K562 (cell line): ENCODE results near the gene BCL10. TPM values are rescaled to one million over a fixed set of nuclear protein-coding genes. Genes with fewer than 3 reads are reported as not detected.

Experiments
- ATF1 ChIP-seq, 2 experiments: fragments of 450-650 bp in 1 of 2; IDR thresholded peaks; 2 replicates each; pipeline ENCODE4 v1.6.1; 2016; ENCODE audit warnings: missing compliant biosample characterization in 1 of 2, missing genetic modification characterization in 1 of 2
- CBX5 ChIP-seq: IDR thresholded peaks from 2 replicates; pipeline ENCODE4 v1.6.1; 2014; ENCODE audit warnings: low read depth, borderline replicate concordance
- E2F5 ChIP-seq: sonication (generic); formaldehyde crosslinking; IDR thresholded peaks from 2 replicates; pipeline ENCODE4 v1.8.0; 2022; ENCODE audit warnings: mild to moderate bottlenecking, missing genetic modification reagents
- FOXK2 ChIP-seq, 2 experiments: fragments of 450-650 bp; IDR thresholded peaks in 1 of 2; conservative IDR thresholded peaks in 1 of 2; 2 replicates each; pipeline ENCODE4 v1.6.1; 2016; ENCODE audit warnings: low read depth in 2 of 2, mild to moderate bottlenecking in 1 of 2
- KAT8 ChIP-seq: fragments of 450-650 bp; IDR thresholded peaks from 2 replicates; pipeline ENCODE4 v1.6.1; 2016; ENCODE audit warnings: low read depth, mild to moderate bottlenecking
- KLF1 ChIP-seq: fragments of 450-650 bp; IDR thresholded peaks from 2 replicates; pipeline ENCODE4 v1.6.1; 2016; ENCODE audit warnings: missing genetic modification characterization, missing compliant biosample characterization
- MAX ChIP-seq: sonication (generic); formaldehyde crosslinking; IDR thresholded peaks from 2 replicates; pipeline ENCODE4 v1.9.0; 2022; ENCODE audit warnings: mild to moderate bottlenecking, missing genetic modification reagents
- MBD2 ChIP-seq: sonication (generic); IDR thresholded peaks from 2 replicates; pipeline ENCODE4 v1.6.1; 2016; ENCODE audit warnings: low read depth, borderline replicate concordance
- MCM2 ChIP-seq: fragments of 450-650 bp; IDR thresholded peaks from 2 replicates; pipeline ENCODE4 v1.6.1; 2017; ENCODE audit warnings: low read depth, mild to moderate bottlenecking
- NCOA4 ChIP-seq: fragments of 450-650 bp; IDR thresholded peaks from 2 replicates; pipeline ENCODE4 v1.6.1; 2018; ENCODE audit warnings: mild to moderate bottlenecking; ENCODE audit not compliant: partially characterized antibody
- NELFE ChIP-seq: IDR thresholded peaks from 2 replicates; pipeline ENCODE4 v1.6.1; 2011; ENCODE audit warnings: mild to moderate bottlenecking; ENCODE audit not compliant: insufficient read depth, insufficient read length
- NR2C1 ChIP-seq, 2 experiments: fragments of 450-650 bp; IDR thresholded peaks; 2 replicates each; pipeline ENCODE4 v1.6.1; 2017; ENCODE audit warnings: mild to moderate bottlenecking in 2 of 2, antibody characterized with exemption in 1 of 2, inconsistent platforms in 1 of 2, missing compliant biosample characterization in 1 of 2, missing genetic modification characterization in 1 of 2
- PHTF2 ChIP-seq: fragments of 250-450 bp; sonication (Bioruptor Pico); IDR thresholded peaks from 2 replicates; pipeline ENCODE4 v1.5.0; 2021; ENCODE audit warnings: mild to moderate bottlenecking
- POLR2AphosphoS2 ChIP-seq: IDR thresholded peaks from 2 replicates; pipeline ENCODE4 v1.6.1; 2012; ENCODE audit warnings: low read length, improper control_type of control experiment
- RERE ChIP-seq: sonication (generic); formaldehyde crosslinking; IDR thresholded peaks from 2 replicates; pipeline ENCODE4 v1.8.0; 2023; ENCODE audit warnings: missing genetic modification reagents, mild to moderate bottlenecking, borderline replicate concordance
- SMARCB1 ChIP-seq: IDR thresholded peaks from 2 replicates; pipeline ENCODE4 v1.6.1; 2011; ENCODE audit warnings: improper control_type of control experiment, low read depth; ENCODE audit not compliant: insufficient read length
- TCF3 ChIP-seq: sonication (generic); formaldehyde crosslinking; IDR thresholded peaks from 2 replicates; pipeline ENCODE4 v1.4.0; 2020; ENCODE audit warnings: mild to moderate bottlenecking, missing genetic modification reagents
- XRCC4 ChIP-seq: IDR thresholded peaks from one replicate; pipeline ENCODE4 v1.6.1; 2011; ENCODE audit not compliant: insufficient read depth, insufficient read length; ENCODE audit errors: extremely low read depth
- XRCC5 ChIP-seq: fragments of 200-400 bp; formaldehyde crosslinking; IDR thresholded peaks from 2 replicates; pipeline ENCODE4 v1.6.1; 2017; ENCODE audit warnings: low read depth, mild to moderate bottlenecking, low read length
- ZC3H11A ChIP-seq: IDR thresholded peaks from 2 replicates; pipeline ENCODE4 v1.6.1; 2012; ENCODE audit warnings: low read depth, low read length, improper control_type of control experiment
- ZKSCAN1 ChIP-seq: fragments of 150-350 bp; IDR thresholded peaks from 2 replicates; pipeline ENCODE4 v1.6.1; 2016; ENCODE audit warnings: low read depth, low read length
- ZNF57 ChIP-seq: fragments of 450-650 bp; formaldehyde crosslinking; IDR thresholded peaks from 2 replicates; pipeline ENCODE4 v1.4.0; 2020; ENCODE audit warnings: mild to moderate bottlenecking, moderate library complexity
- polyA plus RNA-seq, 8 experiments: library from polyadenylated mRNA; depleted of rRNA in 4 of 8; stranded (reverse) in 5 of 8; unstranded in 3 of 8; fragments of >200 nt; fragmentation: Nextera tagmentation in 2 of 8; fragmentation: Illumina TruSeq in 1 of 8; extraction: Ambion mirVana in 2 of 8; extraction: Trizol in 1 of 8; gene quantifications; 2 replicates each; pipeline versions ENCODE4 v1.2.1 to v1.2.3, GENCODE V29; 2011 to 2014; ENCODE audit warnings: inconsistent platforms in 1 of 8, missing spikeins in 1 of 8
- total RNA-seq, 7 experiments: library from RNA; depleted of rRNA in 6 of 7; stranded (reverse); fragments of >200 nt in 6 of 7; fragmentation: Illumina TruSeq in 2 of 7; extraction: Trizol in 2 of 7; gene quantifications; 2 replicates each; pipeline versions ENCODE4 v1.2.1 to v1.2.3, GENCODE V29; 2011 to 2021; ENCODE audit warnings: low replicate concordance in 1 of 7

Gene BCL10
- total and polyA plus RNA-seq, 9 of the 15 experiments (the other 6 are each of a cell fraction or from before 2014, with no cell fraction given), result 8.0 to 19.4 (median 12.3) TPM

GRCh38 chr1:85276215-85276977, at the start of gene BCL10 (continued):
- TF ChIP-seq MBD2 (peak; percentile 73), ZKSCAN1 (0 out of 2 replicates have a peak, but pooled peaks have one; percentile 12), MAX (peak; percentile 55), XRCC4 (no peak), CBX5 (no peak), ATF1 (CRISPR knock-in tag; IDR thresholded peaks at IDR 0.05) (peak; percentile 88), ATF1 (tag; IDR thresholded peaks at IDR 0.05) (peak; percentile 97), FOXK2 (conservative IDR thresholded peaks at IDR 0.05 in 1 of 2, IDR thresholded peaks at IDR 0.05 in 1 of 2; ENCODE audit: low read depth in 2 of 2) (no peak; a peak in 1 of 4 replicates), XRCC5 (peak; percentile 38; the same call in 1 of the 2 replicates), PHTF2 (CRISPR knock-in tag) (no peak), POLR2AphosphoS2 (no peak), NCOA4 (no peak), NELFE (no peak), NR2C1 (IDR thresholded peaks at IDR 0.05) (peak; percentile 94), NR2C1 (tag; IDR thresholded peaks at IDR 0.05) (peak; percentile 94), E2F5 (no peak), ZNF57 (CRISPR knock-in tag) (no peak), SMARCB1 (no peak), TCF3 (no peak), RERE (no peak), KLF1 (tag) (no peak; the same call in none of the 2 replicates), KAT8 (no peak), MCM2 (no peak), ZC3H11A (no peak)
